H9 (cell line): ENCODE measurements around the gene DOCK10. TPM values are rescaled to one million over a fixed set of nuclear protein-coding genes. Genes with fewer than 3 reads are reported as not detected.
A peak's percentile ranks its signal among the peaks of the same experiment; 100 is the strongest.

Experiments used
- DNase-seq: peaks from one replicate; pipeline ENCODE4 v3.0.0-alpha.2; 2017
- H2AFZ ChIP-seq: one replicate; pipeline ENCODE4 v1.6.1; 2013; ENCODE audit warnings: mild to moderate bottlenecking, low read length, control low read depth, moderate library complexity
- H2AK5ac ChIP-seq: 2 replicates; pipeline ENCODE4 v1.6.1; 2013; ENCODE audit warnings: low read length, control low read depth, mixed read lengths; ENCODE audit not compliant: insufficient read length
- H2BK120ac ChIP-seq: one replicate; pipeline ENCODE4 v1.6.1; 2013; ENCODE audit warnings: low read depth, mild to moderate bottlenecking, low read length, control low read depth, inconsistent platforms; ENCODE audit not compliant: poor library complexity, severe bottlenecking
- H2BK12ac ChIP-seq: 2 replicates; pipeline ENCODE4 v1.6.1; 2013; ENCODE audit warnings: low read length, control low read depth, mixed read lengths, low read depth; ENCODE audit not compliant: insufficient read length
- H2BK15ac ChIP-seq: 2 replicates; pipeline ENCODE4 v1.6.1; 2013; ENCODE audit warnings: low read depth, low read length, control low read depth
- H2BK20ac ChIP-seq: one replicate; pipeline ENCODE4 v1.6.1; 2013; ENCODE audit warnings: low read depth, mild to moderate bottlenecking, low read length, control low read depth, inconsistent platforms; ENCODE audit not compliant: poor library complexity, severe bottlenecking
- H2BK5ac ChIP-seq: 2 replicates; pipeline ENCODE4 v1.6.1; 2013; ENCODE audit warnings: low read length, control low read depth, mixed read lengths; ENCODE audit not compliant: insufficient read length
- H3K14ac ChIP-seq: 2 replicates; pipeline ENCODE4 v1.6.1; 2013; ENCODE audit warnings: low read length, control low read depth; ENCODE audit not compliant: insufficient read depth
- H3K18ac ChIP-seq: 2 replicates; pipeline ENCODE4 v1.6.1; 2013; ENCODE audit warnings: low read depth, mild to moderate bottlenecking, mixed read lengths, low read length, control low read depth; ENCODE audit not compliant: insufficient read length
- H3K23ac ChIP-seq: 2 replicates; pipeline ENCODE4 v1.6.1; 2013; ENCODE audit warnings: low read length, control low read depth, mixed read lengths, low read depth; ENCODE audit not compliant: insufficient read length
- H3K23me2 ChIP-seq: 2 replicates; pipeline ENCODE4 v1.6.1; 2013; ENCODE audit warnings: low read depth, mild to moderate bottlenecking, mixed read lengths, low read length, control low read depth; ENCODE audit not compliant: insufficient read length, poor library complexity, severe bottlenecking
- H3K27ac ChIP-seq: 2 replicates; pipeline ENCODE4 v1.5.1; 2013; ENCODE audit warnings: low read length, control low read depth, mixed read lengths, low read depth; ENCODE audit not compliant: insufficient read length
- H3K27me3 ChIP-seq: 2 replicates; pipeline ENCODE4 v1.6.1; 2013; ENCODE audit warnings: low read length, control low read depth, inconsistent platforms; ENCODE audit not compliant: insufficient read depth
- H3K4ac ChIP-seq: 2 replicates; pipeline ENCODE4 v1.6.1; 2013; ENCODE audit warnings: low read depth, mild to moderate bottlenecking, control low read depth, inconsistent platforms, low read length, moderate library complexity
- H3K4me1 ChIP-seq: 2 replicates; pipeline ENCODE4 v1.6.1; 2013; ENCODE audit warnings: low read length, control low read depth, inconsistent platforms; ENCODE audit not compliant: insufficient read depth
- H3K4me2 ChIP-seq: 2 replicates; pipeline ENCODE4 v1.6.1; 2013; ENCODE audit warnings: low read length, control low read depth, mixed read lengths; ENCODE audit not compliant: insufficient read length, insufficient read depth
- H3K56ac ChIP-seq: 2 replicates; pipeline ENCODE4 v1.6.1; 2013; ENCODE audit warnings: low read depth, mild to moderate bottlenecking, mixed read lengths, low read length, control low read depth; ENCODE audit not compliant: insufficient read length
- H3K79me1 ChIP-seq: 2 replicates; pipeline ENCODE4 v1.6.1; 2013; ENCODE audit warnings: low read depth, mild to moderate bottlenecking, moderate library complexity, low read length, control low read depth, inconsistent platforms; ENCODE audit not compliant: insufficient read depth, poor library complexity, severe bottlenecking
- H3K79me2 ChIP-seq: 2 replicates; pipeline ENCODE4 v1.6.1; 2013; ENCODE audit warnings: low read length, control low read depth, inconsistent platforms; ENCODE audit not compliant: insufficient read depth
- H3K9ac ChIP-seq: 2 replicates; pipeline ENCODE4 v1.6.1; 2013; ENCODE audit warnings: low read length, control low read depth, mixed read lengths; ENCODE audit not compliant: insufficient read length; ENCODE audit errors: extremely low read depth
- H3K9me3 ChIP-seq: one replicate; pipeline ENCODE4 v1.6.1; 2013; ENCODE audit warnings: low read depth, low read length, inconsistent platforms; ENCODE audit not compliant: control insufficient read depth
- H3T11ph ChIP-seq: one replicate; pipeline ENCODE4 v1.6.1; 2013; ENCODE audit warnings: mild to moderate bottlenecking, low read length, control low read depth, inconsistent platforms
- H4K20me1 ChIP-seq: one replicate; pipeline ENCODE4 v1.6.1; 2013; ENCODE audit not compliant: control insufficient read depth, insufficient read length, insufficient read depth
- H4K5ac ChIP-seq: 2 replicates; pipeline ENCODE4 v1.6.1; 2013; ENCODE audit warnings: low read depth, mild to moderate bottlenecking, mixed read lengths, low read length, control low read depth; ENCODE audit not compliant: insufficient read length
- H4K8ac ChIP-seq: replicated peaks from 2 replicates; pipeline ENCODE4 v1.6.1; 2013; ENCODE audit warnings: low read length, control low read depth, mixed read lengths, low read depth; ENCODE audit not compliant: insufficient read length
- H4K91ac ChIP-seq: 2 replicates; pipeline ENCODE4 v1.6.1; 2013; ENCODE audit warnings: low read depth, mild to moderate bottlenecking, moderate library complexity, mixed read lengths, low read length, control low read depth; ENCODE audit not compliant: insufficient read length
- H3K27ac Mint-ChIP-seq, 3 experiments: 2 replicates in 2 of 3; 3 replicates in 1 of 3; pipeline ENCODE4 v1.8.0; 2020 to 2021; ENCODE audit warnings: mixed read lengths in 3 of 3, mild to moderate bottlenecking in 1 of 3, moderate library complexity in 1 of 3
- H3K27me3 Mint-ChIP-seq: 2 replicates; pipeline ENCODE4 v1.8.0; 2021; ENCODE audit warnings: low read depth, mild to moderate bottlenecking, moderate library complexity, mixed read lengths
- H3K36me3 Mint-ChIP-seq, 3 experiments: 2 replicates in 2 of 3; 3 replicates in 1 of 3; pipeline ENCODE4 v1.8.0; 2020 to 2021; ENCODE audit warnings: low read depth in 3 of 3, mixed read lengths in 3 of 3; ENCODE audit not compliant: insufficient read depth in 1 of 3
- H3K4me1 Mint-ChIP-seq, 2 experiments: 2 replicates each; pipeline ENCODE4 v1.8.0; 2020; ENCODE audit warnings: mixed read lengths in 2 of 2
- H3K4me3 Mint-ChIP-seq, 2 experiments: 2 replicates in 1 of 2; 3 replicates in 1 of 2; pipeline ENCODE4 v1.8.0; 2020 to 2021; ENCODE audit warnings: mild to moderate bottlenecking in 2 of 2, mixed read lengths in 2 of 2, moderate library complexity in 1 of 2
- H3K9me3 Mint-ChIP-seq, 2 experiments: 2 replicates in 1 of 2; 3 replicates in 1 of 2; pipeline ENCODE4 v1.8.0; 2020; ENCODE audit warnings: mild to moderate bottlenecking in 2 of 2, mixed read lengths in 2 of 2, moderate library complexity in 1 of 2
- WGBS: extraction: QIAGEN DNeasy Blood & Tissue Kit; methylation state at CpG from one replicate; pipeline ENCODE4 v1.1.7; 2013; ENCODE audit warnings: missing lambda C conversion rate, low lambda C conversion rate, mixed read lengths; ENCODE audit not compliant: insufficient read length; ENCODE audit errors: extremely low coverage; 5-methylcytosine and 5-hydroxymethylcytosine counted together
- total RNA-seq: library from RNA; stranded (reverse); gene quantifications from 2 replicates; pipeline ENCODE4 v1.2.1, GENCODE V29; 2021
- TF ChIP-seq, protein P1 (sequence below): fragments of 200-600 bp; sonication (generic); conservative IDR thresholded peaks from 3 replicates; pipeline ENCODE4 v1.8.0; 2021; ENCODE audit warnings: antibody characterized with exemption, mild to moderate bottlenecking

Gene DOCK10
- total RNA-seq, 1 experiment from 2014 or later = 0.79 TPM

DNA sequence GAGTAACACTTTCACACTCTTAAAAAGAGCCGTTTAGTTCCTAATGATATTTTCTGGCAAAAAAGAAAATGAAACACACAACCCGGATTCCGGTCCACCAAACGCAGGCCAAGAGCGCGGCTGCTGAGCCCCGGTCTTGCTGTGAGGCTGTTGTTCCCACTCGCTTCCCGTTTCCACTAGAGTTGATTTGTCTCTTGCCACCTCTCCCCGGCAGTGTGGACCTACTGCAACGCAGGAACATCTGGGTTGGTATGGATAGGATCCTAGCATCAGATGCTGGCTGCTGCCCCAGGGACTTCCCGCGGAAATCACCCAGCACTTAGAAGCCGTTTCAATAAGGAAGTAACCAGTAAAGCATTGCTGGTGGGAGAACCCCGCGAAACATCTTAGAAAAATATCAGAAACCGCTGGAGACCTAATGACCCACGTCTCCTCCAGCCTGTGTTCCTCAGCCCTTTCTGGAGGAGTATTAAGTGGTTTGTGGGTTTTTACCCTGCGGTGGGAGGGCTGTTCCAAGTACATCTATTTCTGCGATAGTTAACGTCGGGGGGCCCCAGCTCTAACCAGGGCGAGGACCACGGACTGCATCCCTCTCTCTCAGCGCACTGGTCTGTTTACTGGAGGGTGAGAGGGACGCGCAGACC, 939 bp downstream of the DOCK10 start:
- no peak overlapping the region for H3K56ac ChIP-seq
- no peaks in the 10 kb centered on the region for H3K4me1 ChIP-seq
- H3K27ac Mint-ChIP-seq = no peak overlapping the region
- H3K18ac ChIP-seq = no peak overlapping the region
- no peak overlapping the region for H3T11ph ChIP-seq
- no peak overlapping the region for H2BK5ac ChIP-seq
- no peak overlapping the region for H3K4ac ChIP-seq
- H2BK12ac ChIP-seq = no peak overlapping the region
- H2AFZ ChIP-seq = no peak overlapping the region
- H3K4me2 ChIP-seq = peak overlapping the region; percentile 61
- H3K79me2 ChIP-seq = no peaks in the 10 kb centered on the region
- TF ChIP-seq, protein P1, sequence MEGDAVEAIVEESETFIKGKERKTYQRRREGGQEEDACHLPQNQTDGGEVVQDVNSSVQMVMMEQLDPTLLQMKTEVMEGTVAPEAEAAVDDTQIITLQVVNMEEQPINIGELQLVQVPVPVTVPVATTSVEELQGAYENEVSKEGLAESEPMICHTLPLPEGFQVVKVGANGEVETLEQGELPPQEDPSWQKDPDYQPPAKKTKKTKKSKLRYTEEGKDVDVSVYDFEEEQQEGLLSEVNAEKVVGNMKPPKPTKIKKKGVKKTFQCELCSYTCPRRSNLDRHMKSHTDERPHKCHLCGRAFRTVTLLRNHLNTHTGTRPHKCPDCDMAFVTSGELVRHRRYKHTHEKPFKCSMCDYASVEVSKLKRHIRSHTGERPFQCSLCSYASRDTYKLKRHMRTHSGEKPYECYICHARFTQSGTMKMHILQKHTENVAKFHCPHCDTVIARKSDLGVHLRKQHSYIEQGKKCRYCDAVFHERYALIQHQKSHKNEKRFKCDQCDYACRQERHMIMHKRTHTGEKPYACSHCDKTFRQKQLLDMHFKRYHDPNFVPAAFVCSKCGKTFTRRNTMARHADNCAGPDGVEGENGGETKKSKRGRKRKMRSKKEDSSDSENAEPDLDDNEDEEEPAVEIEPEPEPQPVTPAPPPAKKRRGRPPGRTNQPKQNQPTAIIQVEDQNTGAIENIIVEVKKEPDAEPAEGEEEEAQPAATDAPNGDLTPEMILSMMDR = no peak
- no peaks in the 10 kb centered on the region for H3K9me3 ChIP-seq
- H4K8ac ChIP-seq = no peak overlapping the region
- peaks cover 11 to 13% of the 10 kb centered on the region in 2 experiments for H3K4me1 Mint-ChIP-seq
- H3K27ac ChIP-seq = no peak overlapping the region
- H4K91ac ChIP-seq = no peak overlapping the region
- peaks cover 14% of the 10 kb centered on the region for H3K23me2 ChIP-seq
- H3K27me3 Mint-ChIP-seq = peaks cover 78% of the 10 kb centered on the region
- WGBS = no CpG with 5 or more reads among the region's 27 CpGs
- no peak overlapping the region for H2AK5ac ChIP-seq
- H4K5ac ChIP-seq = no peak overlapping the region
- H3K4me3 Mint-ChIP-seq = peak overlapping the region; percentile 58 to 82
- no peak overlapping the region for H3K23ac ChIP-seq
- H4K20me1 ChIP-seq = no peaks in the 10 kb centered on the region
- no peak overlapping the region for H2BK15ac ChIP-seq
- H3K36me3 Mint-ChIP-seq = no peaks in the 10 kb centered on the region
- no peaks in the 10 kb centered on the region for H3K79me1 ChIP-seq
- no peaks in the 10 kb centered on the region; a peak in 1 of 5 replicates for H3K9me3 Mint-ChIP-seq
- H2BK20ac ChIP-seq = no peak overlapping the region
- peaks cover 24% of the 10 kb centered on the region; the same call in 1 of the 2 replicates for H3K27me3 ChIP-seq
- no peak overlapping the region for H2BK120ac ChIP-seq
- peak; percentile 38 for DNase-seq
- no peak overlapping the region for H3K9ac ChIP-seq
- H3K14ac ChIP-seq = no peak overlapping the region; the same call in 1 of the 2 replicates
